HCT116 (cell line): ENCODE data around the gene SH2D1B. TPM values are rescaled to one million over a fixed set of nuclear protein-coding genes. Genes with fewer than 3 reads are reported as not detected.

Experiments used
- ATAC-seq: fragments of 200-7000 bp; cut with Tn5 transposase; 2 replicates; pipeline ENCODE4 v1.9.1; 2020; ENCODE audit warnings: mild to moderate bottlenecking, moderate library complexity
- BruUV-seq: library from RNA; stranded (reverse); fragments of 400-500 nt; replicated peaks from 2 replicates; lab custom pipeline; 2021; lab: Mats Ljungman, UMichigan
- CTCF ChIA-PET: fragments of 300-600 bp; sonication (Branson Sonifier 250); formaldehyde crosslinking; loops from one replicate; lab custom pipeline; 2021; ENCODE audit warnings: antibody characterized with exemption; lab: Charles Lee
- POLR2A ChIA-PET: fragments of 300-600, 350-600 bp; sonication (Branson Sonifier 250); formaldehyde crosslinking; loops from one replicate; lab custom pipeline; 2021; ENCODE audit warnings: antibody characterized with exemption; lab: Charles Lee
- RAD21 ChIA-PET, 2 experiments: fragments of 300-600 bp; sonication (Branson Sonifier 250); formaldehyde crosslinking; loops; one replicate each; lab custom pipeline; 2023; ENCODE audit warnings: low total read pairs in 2 of 2; ENCODE audit not compliant: uncharacterized antibody in 2 of 2, unreplicated experiment in 2 of 2, low non-redundant PET in 1 of 2; lab: Charles Lee
- DNase-seq: peaks from one replicate; pipeline ENCODE4 v3.0.0-alpha.2; 2010; ENCODE audit warnings: low read depth, low spot score
- H2AFZ ChIP-seq: fragments of 200-600 bp; shearing (Covaris generic), sonication (generic); 2 replicates; pipeline ENCODE4 v1.6.1; 2017; ENCODE audit warnings: low read depth, mixed run types, mixed read lengths, antibody characterized with exemption, low read length; ENCODE audit not compliant: poor library complexity, severe bottlenecking
- H3K27ac ChIP-seq: 2 replicates; pipeline ENCODE4 v1.5.1; 2012; ENCODE audit warnings: low read depth, low read length
- H3K27me3 ChIP-seq: fragments of 200-600 bp; sonication (generic); 2 replicates; pipeline ENCODE4 v1.6.1; 2016; ENCODE audit warnings: mixed run types, low read length, mixed read lengths; ENCODE audit not compliant: insufficient read depth
- H3K36me3 ChIP-seq, 2 experiments: fragments of 200-500 bp in 1 of 2; fragments of 200-600 bp in 1 of 2; sonication (Bioruptor generic) in 1 of 2; sonication (generic) in 1 of 2; 2 replicates each; pipeline versions ENCODE4 v1.5.1 to v1.6.1; 2014 to 2016; ENCODE audit warnings: low read length in 2 of 2, inconsistent platforms in 1 of 2, mixed read lengths in 1 of 2, mixed run types in 1 of 2; ENCODE audit not compliant: insufficient read depth in 2 of 2, control insufficient read depth in 1 of 2
- H3K4me1 ChIP-seq, 2 experiments: fragments of 200-600 bp in 1 of 2; sonication (generic) in 1 of 2; 2 replicates each; pipeline versions ENCODE4 v1.5.1 to v1.6.1; 2012 to 2017; ENCODE audit warnings: low read length in 2 of 2, inconsistent platforms in 1 of 2, mild to moderate bottlenecking in 1 of 2, mixed read lengths in 1 of 2, mixed run types in 1 of 2, moderate library complexity in 1 of 2; ENCODE audit not compliant: insufficient read depth in 2 of 2, control insufficient read depth in 1 of 2
- H3K4me2 ChIP-seq: fragments of 200-600 bp; sonication (generic); 2 replicates; pipeline ENCODE4 v1.6.1; 2017; ENCODE audit warnings: mixed run types, low read length, mixed read lengths
- H3K4me3 ChIP-seq, 2 experiments: fragments of 200-600 bp in 1 of 2; sonication (generic) in 1 of 2; replicated peaks in 1 of 2; 2 replicates each; pipeline ENCODE4 v1.5.1; 2011 to 2016; ENCODE audit warnings: low read length in 2 of 2, control low read depth in 1 of 2, low read depth in 1 of 2, mild to moderate bottlenecking in 1 of 2, mixed read lengths in 1 of 2, mixed run types in 1 of 2
- H3K79me2 ChIP-seq: fragments of 200-600 bp; sonication (generic); 2 replicates; pipeline ENCODE4 v1.6.1; 2017; ENCODE audit warnings: mild to moderate bottlenecking, mixed run types, low read length, moderate library complexity, mixed read lengths; ENCODE audit not compliant: insufficient read depth
- H3K9ac ChIP-seq: fragments of 200-600 bp; sonication (generic); 2 replicates; pipeline ENCODE4 v1.6.1; 2016; ENCODE audit warnings: low read length, mixed read lengths
- H3K9me2 ChIP-seq: fragments of 200-600 bp; sonication (generic), shearing (Covaris generic); 2 replicates; pipeline ENCODE4 v1.6.1; 2017; ENCODE audit warnings: mixed run types, mild to moderate bottlenecking, moderate library complexity; ENCODE audit not compliant: insufficient read depth
- H3K9me3 ChIP-seq, 2 experiments: fragments of 200-500 bp in 1 of 2; fragments of 200-600 bp in 1 of 2; sonication (Bioruptor generic) in 1 of 2; sonication (generic) in 1 of 2; 2 replicates each; pipeline ENCODE4 v1.6.1; 2014 to 2017; ENCODE audit warnings: low read length in 2 of 2, mixed read lengths in 2 of 2, inconsistent platforms in 1 of 2, low read depth in 1 of 2, mild to moderate bottlenecking in 1 of 2, mixed run types in 1 of 2, moderate library complexity in 1 of 2; ENCODE audit not compliant: control insufficient read depth in 1 of 2, insufficient read depth in 1 of 2
- H4K20me1 ChIP-seq: fragments of 200-600 bp; sonication (generic), shearing (Covaris generic); 2 replicates; pipeline ENCODE4 v1.6.1; 2017; ENCODE audit warnings: mixed run types, mild to moderate bottlenecking, moderate library complexity; ENCODE audit not compliant: insufficient read depth
- ATF3 ChIP-seq: IDR thresholded peaks from 2 replicates; pipeline ENCODE4 v1.6.1; 2012
- CBX3 ChIP-seq: IDR thresholded peaks from 2 replicates; pipeline ENCODE4 v1.6.1; 2012; ENCODE audit warnings: low read depth
- CTCF ChIP-seq, 3 experiments: fragments of 200-600 bp in 1 of 3; sonication (generic) in 1 of 3; IDR thresholded peaks in 2 of 3; conservative IDR thresholded peaks in 1 of 3; 2 replicates each; pipeline ENCODE4 v1.5.1; 2012 to 2017; ENCODE audit warnings: low read depth in 2 of 3, low read length in 2 of 3, antibody characterized with exemption in 1 of 3, borderline replicate concordance in 1 of 3, control low read depth in 1 of 3, mild to moderate bottlenecking in 1 of 3, mixed read lengths in 1 of 3, mixed run types in 1 of 3, moderate library complexity in 1 of 3; ENCODE audit not compliant: insufficient read depth in 1 of 3
- FOSL1 ChIP-seq: IDR thresholded peaks from 2 replicates; pipeline ENCODE4 v1.6.1; 2012; ENCODE audit warnings: low read depth
- JUND ChIP-seq: IDR thresholded peaks from 2 replicates; pipeline ENCODE4 v1.6.1; 2012
- MAX ChIP-seq: IDR thresholded peaks from 2 replicates; pipeline ENCODE4 v1.6.1; 2012
- POLR2A ChIP-seq: IDR thresholded peaks from 2 replicates; pipeline ENCODE4 v1.7.0; 2011; ENCODE audit warnings: borderline replicate concordance; ENCODE audit not compliant: insufficient read depth, insufficient read length; ENCODE audit errors: extremely low read depth
- POLR2AphosphoS5 ChIP-seq: IDR thresholded peaks from 2 replicates; pipeline ENCODE4 v1.6.1; 2011; ENCODE audit warnings: mild to moderate bottlenecking, low read depth, low read length, moderate library complexity
- RAD21 ChIP-seq: IDR thresholded peaks from 2 replicates; pipeline ENCODE4 v1.6.1; 2012; ENCODE audit warnings: low read depth, mild to moderate bottlenecking
- REST ChIP-seq: IDR thresholded peaks from 2 replicates; pipeline ENCODE4 v1.6.1; 2012; ENCODE audit warnings: low read depth
- SIN3A ChIP-seq: IDR thresholded peaks from 2 replicates; pipeline ENCODE4 v1.6.1; 2012; ENCODE audit warnings: low read depth
- SP1 ChIP-seq: IDR thresholded peaks from 2 replicates; pipeline ENCODE4 v1.6.1; 2012; ENCODE audit warnings: low read depth
- TCF7L2 ChIP-seq: IDR thresholded peaks from 2 replicates; pipeline ENCODE4 v1.7.0; 2011; ENCODE audit warnings: borderline replicate concordance, inconsistent platforms; ENCODE audit not compliant: insufficient read depth, insufficient read length; ENCODE audit errors: extremely low read depth
- YY1 ChIP-seq: IDR thresholded peaks from 2 replicates; pipeline ENCODE4 v1.6.1; 2011; ENCODE audit warnings: low read length, low read depth, moderate library complexity, mild to moderate bottlenecking; ENCODE audit not compliant: insufficient replicate concordance; ENCODE audit errors: extremely low read depth
- ZBTB33 ChIP-seq: IDR thresholded peaks from 2 replicates; pipeline ENCODE4 v1.6.1; 2011; ENCODE audit warnings: mild to moderate bottlenecking, low read length, moderate library complexity; ENCODE audit not compliant: insufficient replicate concordance; ENCODE audit errors: extremely low read depth
- ZNF274 ChIP-seq: fragments of 200-500 bp; sonication (Bioruptor generic); IDR thresholded peaks from 2 replicates; pipeline ENCODE4 v1.6.1; 2014; ENCODE audit warnings: mild to moderate bottlenecking, low read depth, low read length, inconsistent platforms
- intact Hi-C: fragments of 100-400 bp; cut with micrococcal nuclease; formaldehyde crosslinking; loops from 2 replicates; pipeline ENCODE4 v1.10.0; 2022
- total RNA-seq: library from RNA; stranded (reverse); gene quantifications from one replicate; pipeline ENCODE4 v1.2.1, GENCODE V29; 2021; ENCODE audit not compliant: unreplicated experiment

SH2D1B gene
- total RNA-seq, 1 experiment from 2014 or later = 0.12 TPM

GRCh38 chr1:162358928-162359327 lies 53.0 kb downstream of the SH2D1B start:
- intact Hi-C loops = loop anchor here (5.0 to 10.0 kb wide), 5 partner anchors 136 to 443 kb away; partner anchors contain the start of genes UAP1 and UHMK1
- H3K36me3 ChIP-seq = peaks cover 0 to 3% of the 10 kb centered on the region in 2 experiments; a peak in 1 of 4 replicates
- no peaks in the 10 kb centered on the region for H3K4me1 ChIP-seq
- H3K4me2 ChIP-seq = no peak overlapping the region
- no peaks in the 10 kb centered on the region for H3K27me3 ChIP-seq
- ChIA-PET CTCF (no interaction called here), POLR2A (no interaction called here)
- no peak overlapping the region for H3K4me3 ChIP-seq
- TF ChIP-seq FOSL1 (no peak), MAX (no peak), ZBTB33 (no peak), SP1 (no peak), CBX3 (no peak), CTCF (IDR thresholded peaks at IDR 0.05 in 2 of 3, conservative IDR thresholded peaks at IDR 0.05 in 1 of 3; ENCODE audit: borderline replicate concordance in 1 of 3, insufficient read depth in 1 of 3, low read depth in 2 of 3, low read length in 2 of 3) (no peak), ATF3 (no peak), POLR2AphosphoS5 (no peak), ZNF274 (no peak), SIN3A (no peak), REST (no peak), TCF7L2 (no peak), POLR2A (no peak), JUND (no peak), YY1 (no peak), RAD21 (no peak)
- TF ChIP-seq, all 23 proteins: peak for 0
- no peak overlapping the region for H3K9ac ChIP-seq
- H3K27ac ChIP-seq = no peak overlapping the region
- BruUV-seq = no TSS peak
- H4K20me1 ChIP-seq = no peaks in the 10 kb centered on the region
- RAD21 ChIA-PET = no interaction called here
- no peak for DNase-seq
- no peak overlapping the region for H2AFZ ChIP-seq
- no peaks in the 10 kb centered on the region for H3K9me2 ChIP-seq
- no peak for ATAC-seq
- H3K9me3 ChIP-seq = no peaks in the 10 kb centered on the region
- no peaks in the 10 kb centered on the region for H3K79me2 ChIP-seq
